ENCODE results near the gene SLCO2A1.

Gene SLCO2A1

DNA sequence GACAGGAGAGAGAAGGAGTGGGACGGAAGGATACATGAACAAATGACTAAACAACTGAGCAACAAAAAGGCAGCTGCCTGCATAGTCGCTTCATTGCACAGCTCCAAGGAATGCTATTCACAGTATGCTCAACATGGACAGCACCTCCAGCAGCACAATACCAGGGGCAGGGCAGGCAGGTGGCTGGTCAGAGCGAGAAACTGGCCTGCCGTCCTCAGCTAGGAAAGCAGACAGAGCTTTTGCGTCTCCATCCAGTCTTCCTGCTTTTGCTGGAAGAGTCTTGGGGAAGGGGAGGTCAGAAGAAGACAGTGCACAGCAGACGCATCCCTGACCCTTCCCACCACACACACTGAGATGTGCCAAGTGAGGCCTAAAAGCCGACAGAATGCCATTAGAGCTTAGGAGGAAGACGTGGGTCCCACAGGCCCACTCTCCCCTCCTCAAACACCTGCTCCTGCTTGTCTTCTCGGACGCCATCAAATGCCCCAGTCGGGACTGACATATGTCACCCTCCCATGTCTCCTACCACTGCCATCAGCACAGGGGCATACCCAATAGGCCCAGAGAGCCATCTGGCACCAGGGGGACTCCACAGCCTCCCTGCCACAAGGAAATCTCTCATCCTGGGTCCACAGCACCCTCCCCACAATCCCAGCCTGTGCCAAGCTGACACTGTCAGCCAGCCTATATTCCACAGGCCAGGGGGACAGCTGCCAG lies 137.9 kb downstream of the SLCO2A1 start:
- TF ChIP-seq, protein P1, sequence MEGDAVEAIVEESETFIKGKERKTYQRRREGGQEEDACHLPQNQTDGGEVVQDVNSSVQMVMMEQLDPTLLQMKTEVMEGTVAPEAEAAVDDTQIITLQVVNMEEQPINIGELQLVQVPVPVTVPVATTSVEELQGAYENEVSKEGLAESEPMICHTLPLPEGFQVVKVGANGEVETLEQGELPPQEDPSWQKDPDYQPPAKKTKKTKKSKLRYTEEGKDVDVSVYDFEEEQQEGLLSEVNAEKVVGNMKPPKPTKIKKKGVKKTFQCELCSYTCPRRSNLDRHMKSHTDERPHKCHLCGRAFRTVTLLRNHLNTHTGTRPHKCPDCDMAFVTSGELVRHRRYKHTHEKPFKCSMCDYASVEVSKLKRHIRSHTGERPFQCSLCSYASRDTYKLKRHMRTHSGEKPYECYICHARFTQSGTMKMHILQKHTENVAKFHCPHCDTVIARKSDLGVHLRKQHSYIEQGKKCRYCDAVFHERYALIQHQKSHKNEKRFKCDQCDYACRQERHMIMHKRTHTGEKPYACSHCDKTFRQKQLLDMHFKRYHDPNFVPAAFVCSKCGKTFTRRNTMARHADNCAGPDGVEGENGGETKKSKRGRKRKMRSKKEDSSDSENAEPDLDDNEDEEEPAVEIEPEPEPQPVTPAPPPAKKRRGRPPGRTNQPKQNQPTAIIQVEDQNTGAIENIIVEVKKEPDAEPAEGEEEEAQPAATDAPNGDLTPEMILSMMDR (IDR thresholded peaks at IDR 0.05; ENCODE audit: control insufficient read depth, insufficient read depth, low read depth, low read length, missing control alignments): no peak
- no peak overlapping the region for H3K4me3 ChIP-seq (ENCODE audit: control insufficient read depth, low read depth, low read length)
- no peak for DNase-seq (ENCODE audit: low read depth)

DNA sequence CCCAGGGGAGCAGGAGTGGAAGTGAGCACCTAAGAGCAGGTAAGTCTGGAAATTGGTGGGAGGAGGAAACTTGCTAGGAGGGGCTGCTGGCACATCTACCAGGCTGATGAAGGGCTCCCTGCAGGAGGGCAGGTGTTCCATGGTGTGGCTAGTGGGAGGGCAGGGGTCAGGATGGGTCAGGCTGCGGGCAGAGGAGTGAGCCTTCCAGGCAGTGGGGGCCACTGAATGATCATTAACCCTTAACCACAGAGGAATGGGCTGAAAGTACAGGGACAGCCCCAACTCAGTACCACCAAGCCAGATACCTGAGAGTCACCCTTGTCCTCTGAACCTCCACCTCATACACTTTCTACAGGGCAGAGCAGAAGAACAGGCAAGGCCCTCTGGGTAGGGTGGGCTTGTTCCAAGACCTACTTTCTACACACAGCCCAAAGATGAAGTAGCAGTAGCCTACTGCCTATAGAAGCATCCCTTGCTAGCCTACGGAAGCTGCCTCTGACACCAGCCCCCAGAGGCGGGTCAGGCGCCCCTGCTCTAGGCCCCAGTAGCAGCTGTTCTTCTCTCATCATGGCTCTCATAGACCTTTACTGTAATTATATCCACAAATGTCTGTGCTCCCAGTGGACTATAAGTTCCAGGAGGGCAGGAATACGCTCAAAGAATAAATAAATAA lies 138.6 kb downstream of the SLCO2A1 start:
- TF ChIP-seq, protein P1 (IDR thresholded peaks at IDR 0.05; ENCODE audit: control insufficient read depth, insufficient read depth, low read depth, low read length, missing control alignments): no peak
- no peak for DNase-seq (ENCODE audit: low read depth)
- H3K4me3 ChIP-seq (ENCODE audit: control insufficient read depth, low read depth, low read length): no peak overlapping the region

GRCh38 chr3:133890037-133890436 lies 139.7 kb downstream of the SLCO2A1 start:
- no peak overlapping the region for H3K4me3 ChIP-seq (ENCODE audit: control insufficient read depth, low read depth, low read length)
- TF ChIP-seq, protein P1 (IDR thresholded peaks at IDR 0.05; ENCODE audit: control insufficient read depth, insufficient read depth, low read depth, low read length, missing control alignments): no peak
- no peak for DNase-seq (ENCODE audit: low read depth)

DNA sequence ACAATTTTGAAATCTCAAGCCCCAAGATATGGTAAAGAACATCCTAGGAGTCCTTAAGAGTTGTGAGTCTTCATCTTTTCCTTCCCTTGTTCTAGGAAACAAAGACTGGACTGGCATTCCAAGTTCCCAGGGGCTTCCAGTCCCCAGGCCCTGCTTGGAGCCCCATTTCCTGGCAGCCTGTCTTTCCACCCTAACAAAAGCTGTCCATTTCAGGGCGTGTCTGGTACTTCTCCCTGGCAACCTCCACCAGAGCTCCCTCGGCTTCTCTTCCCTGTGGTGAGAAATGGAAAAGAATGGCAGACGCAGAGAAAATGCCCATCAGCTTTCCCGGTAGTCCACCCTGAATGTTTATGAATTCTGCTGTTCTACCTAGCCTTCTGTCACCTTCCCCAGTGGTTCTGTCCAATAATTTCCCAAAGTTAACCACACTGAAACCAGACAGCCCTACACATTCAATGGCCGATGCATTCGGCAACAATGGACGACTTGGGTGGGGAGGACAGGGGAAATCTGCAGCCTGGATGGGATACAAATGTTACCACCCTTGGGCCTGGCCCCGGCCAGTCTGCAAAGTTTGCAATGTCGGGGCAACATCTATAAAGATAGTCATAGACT lies 140.9 kb downstream of the SLCO2A1 start:
- TF ChIP-seq, protein P1 (IDR thresholded peaks at IDR 0.05; ENCODE audit: control insufficient read depth, insufficient read depth, low read depth, low read length, missing control alignments): no peak
- DNase-seq (ENCODE audit: low read depth): no peak
- no peak overlapping the region for H3K4me3 ChIP-seq (ENCODE audit: control insufficient read depth, low read depth, low read length)

GRCh38 chr3:133887803-133888703 lies 141.7 kb downstream of the SLCO2A1 start:
- TF ChIP-seq, protein P1 (IDR thresholded peaks at IDR 0.05; ENCODE audit: control insufficient read depth, insufficient read depth, low read depth, low read length, missing control alignments): no peak
- no peak for DNase-seq (ENCODE audit: low read depth)
- no peak overlapping the region for H3K4me3 ChIP-seq (ENCODE audit: control insufficient read depth, low read depth, low read length)

Data from AG09309 (cell line).